GM12892 (cell line): ENCODE measurements around the gene TRA2A.

Experiments used
- POLR2A ChIP-seq: IDR thresholded peaks from 2 replicates; pipeline ENCODE4 v1.6.1; 2011; ENCODE audit warnings: low read depth, low read length, control low read depth
- POLR2AphosphoS5 ChIP-seq: IDR thresholded peaks from 2 replicates; pipeline ENCODE4 v1.6.1; 2011; ENCODE audit warnings: low read depth, low read length, control low read depth
- TAF1 ChIP-seq: IDR thresholded peaks from 2 replicates; pipeline ENCODE4 v1.6.1; 2011; ENCODE audit warnings: low read depth, mild to moderate bottlenecking, control low read depth, low read length, borderline replicate concordance

DNA sequence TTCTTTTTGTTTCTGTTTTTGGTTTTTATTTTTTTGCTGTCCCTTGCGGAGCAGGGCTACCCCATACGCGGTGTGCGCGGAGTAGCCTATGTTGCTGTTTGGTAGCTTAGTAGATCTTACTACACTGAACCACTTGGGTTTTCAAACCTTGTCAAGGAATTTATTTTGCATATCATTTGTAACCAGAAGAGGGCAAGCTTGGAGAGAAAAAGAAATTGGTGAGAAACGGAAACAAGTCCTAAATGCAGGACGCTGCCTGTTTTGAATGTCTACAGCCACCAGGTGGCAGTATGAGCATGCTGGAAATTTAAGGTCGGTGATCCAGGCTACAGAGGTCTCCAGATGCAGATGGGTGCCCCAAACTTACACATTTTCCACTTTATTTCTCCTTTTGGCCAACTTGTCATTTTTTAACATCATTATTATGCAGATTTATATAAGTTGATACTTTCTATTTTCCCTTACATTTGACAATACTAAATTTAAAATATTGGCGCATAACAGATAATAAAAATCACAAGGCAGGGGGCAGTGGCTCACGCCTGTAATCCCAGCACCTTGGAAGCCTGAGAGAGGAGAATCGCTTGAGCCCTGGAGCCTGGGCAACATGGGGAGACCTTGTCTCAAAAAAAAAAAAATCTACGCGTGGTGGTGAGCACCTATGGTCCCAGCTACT is 15.3 kb upstream of the TRA2A start:
- no peak for TF ChIP-seq POLR2AphosphoS5
- no peak for TF ChIP-seq TAF1
- no peak for TF ChIP-seq POLR2A
